NCI-H2029 treated with DMSO at 0.1 percent for 48 hours (cell line): Measurements from ENCODE around the gene DCDC1.
"Not testable (repeated sequence)": the region's sequence is repeated elsewhere in the genome, so short reads cannot be mapped to it uniquely, and the experiment has no call there.

ENCODE experiments used
- DNase-seq: peaks from one replicate; lab custom pipeline; 2025; lab: John Stamatoyannopoulos, UW

The DCDC1 gene

DNA sequence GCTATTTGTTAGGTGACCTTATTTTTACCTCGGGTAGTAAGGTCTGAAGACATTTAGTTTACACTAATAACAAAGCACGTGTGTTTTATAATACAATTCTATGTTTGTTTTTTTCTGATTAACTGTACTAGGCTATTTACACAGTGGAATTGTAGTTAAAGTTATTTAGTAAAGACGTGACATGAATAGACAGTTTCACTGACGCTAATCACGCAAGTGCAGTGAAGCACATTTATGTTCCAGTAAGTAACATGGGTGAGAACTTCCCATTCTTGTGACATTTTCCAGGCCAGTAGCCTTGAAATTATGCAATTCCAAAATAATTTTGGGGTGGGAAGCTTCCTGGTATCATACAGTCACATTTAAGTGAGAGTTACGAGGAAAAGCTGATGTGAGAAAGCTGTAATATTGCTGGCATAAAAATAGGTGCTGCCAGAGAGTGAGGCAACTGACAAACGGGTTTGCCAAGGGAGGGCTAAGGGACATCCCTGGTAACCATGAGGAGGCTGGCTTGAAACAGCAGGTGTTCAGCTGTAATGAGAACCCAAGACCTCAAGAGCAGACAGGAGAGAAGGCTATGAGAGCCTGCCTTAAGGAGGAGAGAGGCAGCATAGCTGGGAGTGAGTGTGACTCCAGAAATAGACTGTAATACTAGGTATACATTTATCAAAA is 378.8 kb downstream of the DCDC1 start:
- no peak for DNase-seq

DNA sequence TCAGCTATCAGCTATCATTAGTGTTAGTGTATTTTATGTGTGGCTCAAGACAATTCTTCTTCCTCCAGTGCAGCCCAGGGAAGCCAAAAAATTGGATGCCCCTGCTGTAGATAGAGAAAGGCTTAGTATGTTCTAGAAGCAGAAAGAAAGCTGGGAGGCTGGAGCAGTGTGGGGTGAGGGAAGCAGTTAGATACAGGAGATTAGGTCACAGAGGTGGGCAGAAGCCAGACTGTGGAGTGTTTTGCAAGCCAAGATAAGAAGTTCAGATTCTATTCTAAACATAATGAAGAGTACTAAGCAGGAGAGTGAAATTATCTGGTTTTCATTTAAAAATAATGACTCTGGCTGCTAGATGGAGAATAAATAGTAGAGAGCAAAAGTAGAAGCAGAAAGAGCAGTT is 381.7 kb downstream of the DCDC1 start:
- no peak for DNase-seq

- no peak for DNase-seq
Observed at GRCh38 chr11:30985536-30985935, 384.0 kb downstream of the DCDC1 start.

GRCh38 chr11:30984827-30985226 is 384.7 kb downstream of the DCDC1 start:
- no peak for DNase-seq

- no peak for DNase-seq
Observed at GRCh38 chr11:30984442-30984816, 385.1 kb downstream of the DCDC1 start.

DNA sequence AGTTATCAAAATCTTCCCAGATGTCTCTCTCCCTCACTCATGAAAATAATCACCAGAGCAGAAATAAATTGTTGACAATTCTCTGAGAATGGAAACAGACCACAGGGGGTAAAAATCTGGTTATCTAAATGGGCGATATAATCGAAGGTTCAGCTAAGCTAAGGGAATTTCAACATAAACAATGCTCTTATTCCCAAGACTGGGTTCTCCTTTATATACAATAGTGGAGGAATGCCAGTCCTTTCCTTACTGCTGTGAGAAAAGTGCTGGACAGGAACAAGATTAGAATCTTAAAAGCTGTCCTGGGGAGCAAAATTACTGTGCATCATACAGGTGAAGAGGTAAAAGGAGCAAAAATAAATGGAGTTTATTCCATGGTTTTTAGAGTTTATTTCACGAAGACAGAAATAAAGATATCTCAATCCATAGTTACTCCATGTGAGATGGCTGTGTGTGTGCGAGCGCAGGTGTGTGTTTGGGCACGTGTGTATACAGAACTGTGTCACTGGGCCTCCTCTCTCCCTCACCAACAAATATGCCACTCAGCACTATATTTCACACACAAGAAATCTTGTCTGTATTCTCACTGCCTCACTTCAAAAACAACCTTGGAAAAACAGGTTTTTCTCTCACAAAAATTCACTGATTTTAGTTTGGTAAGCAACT is 385.6 kb downstream of the DCDC1 start:
- no peak for DNase-seq

- DNase-seq, result no peak
Observed at GRCh38 chr11:30983143-30983542, 386.4 kb downstream of the DCDC1 start.

DNA sequence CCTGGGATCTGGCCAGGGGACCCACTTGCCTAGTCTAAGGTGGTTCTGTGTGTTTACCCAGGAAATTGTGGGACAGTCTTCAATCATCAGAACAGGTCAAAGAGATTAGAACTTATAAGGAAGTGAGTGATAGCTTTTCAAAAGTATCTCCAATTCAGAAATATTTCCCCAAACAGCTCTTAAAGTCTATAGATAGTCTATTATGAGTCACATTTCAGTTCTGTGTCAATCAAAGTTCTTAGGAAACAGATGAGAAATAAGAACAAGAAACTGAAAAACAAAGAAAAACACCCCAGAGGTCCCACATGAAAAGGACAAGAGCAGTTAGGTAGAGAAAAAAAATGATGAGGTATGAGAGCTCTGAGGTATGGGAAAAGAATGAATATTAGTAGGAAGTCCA is 402.0 kb downstream of the DCDC1 start:
- DNase-seq, result no peak

- DNase-seq, result no peak
Observed at GRCh38 chr11:30960387-30960992, 409.0 kb downstream of the DCDC1 start.

DNA sequence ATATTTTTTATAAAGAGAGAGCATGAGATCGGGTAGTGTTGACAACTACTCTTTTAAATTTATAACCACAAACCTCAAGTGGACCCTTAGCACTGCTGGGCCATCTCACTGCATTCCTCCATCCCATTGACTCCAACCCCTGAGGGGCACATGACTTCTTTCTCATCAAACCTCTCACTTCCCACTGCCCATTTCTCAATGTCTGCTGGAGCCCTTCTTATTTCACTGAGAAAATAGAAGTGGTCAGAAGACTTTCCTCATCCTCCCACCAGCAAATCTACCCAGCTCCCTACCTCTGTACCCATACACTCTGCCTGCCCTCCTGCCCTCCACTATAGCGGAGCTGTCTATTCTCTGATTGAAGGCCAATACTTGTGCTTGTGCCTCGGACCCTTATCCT is 412.8 kb downstream of the DCDC1 start:
- DNase-seq, result no peak

- no peak for DNase-seq
Observed at GRCh38 chr11:30949838-30950237, 419.7 kb downstream of the DCDC1 start.

- DNase-seq, result not testable (repeated sequence)
Observed at GRCh38 chr11:30947715-30948114, 421.8 kb downstream of the DCDC1 start.

DNA sequence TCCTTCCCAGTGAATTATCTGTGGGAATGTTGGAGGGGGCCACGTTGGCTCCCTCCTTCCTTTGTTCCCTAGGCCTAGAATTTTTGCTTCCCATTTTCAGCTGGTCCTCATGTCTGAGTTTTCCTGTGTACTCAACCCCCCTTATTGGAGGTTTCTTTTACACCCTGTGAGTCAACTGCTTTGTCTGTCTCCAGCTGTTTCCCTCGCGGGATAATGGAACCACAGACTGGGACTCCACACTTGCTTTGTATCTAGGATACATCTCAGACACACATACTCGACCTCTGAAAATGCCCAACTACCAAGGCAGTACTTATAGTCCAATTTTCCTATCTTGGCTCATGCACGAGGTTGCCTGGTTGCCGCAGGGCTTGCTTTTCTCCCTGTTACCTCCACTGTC is 430.7 kb downstream of the DCDC1 start:
- no peak for DNase-seq

DNA sequence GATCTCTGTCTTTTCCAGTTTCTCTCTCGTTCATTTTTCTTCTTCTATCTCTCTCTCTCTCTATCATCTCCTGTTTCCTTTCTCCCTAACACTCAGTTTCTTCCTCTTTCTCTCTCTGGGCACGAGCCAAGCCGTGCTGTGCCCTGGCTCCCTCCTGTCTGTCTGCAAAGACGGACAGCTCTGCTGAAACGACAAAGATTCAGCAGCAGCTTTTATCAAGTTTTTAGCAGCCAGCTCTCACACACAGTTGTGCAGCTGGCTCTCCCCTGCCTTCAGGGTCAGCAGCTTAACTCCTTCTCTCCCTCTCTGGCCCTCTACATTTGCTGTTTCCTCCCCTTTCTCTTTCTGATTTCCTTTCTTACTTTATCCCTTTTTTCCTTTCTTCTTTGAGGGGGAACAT is 431.4 kb downstream of the DCDC1 start:
- no peak for DNase-seq

GRCh38 chr11:30936491-30936890 is 433.0 kb downstream of the DCDC1 start:
- DNase-seq, result no peak

DNA sequence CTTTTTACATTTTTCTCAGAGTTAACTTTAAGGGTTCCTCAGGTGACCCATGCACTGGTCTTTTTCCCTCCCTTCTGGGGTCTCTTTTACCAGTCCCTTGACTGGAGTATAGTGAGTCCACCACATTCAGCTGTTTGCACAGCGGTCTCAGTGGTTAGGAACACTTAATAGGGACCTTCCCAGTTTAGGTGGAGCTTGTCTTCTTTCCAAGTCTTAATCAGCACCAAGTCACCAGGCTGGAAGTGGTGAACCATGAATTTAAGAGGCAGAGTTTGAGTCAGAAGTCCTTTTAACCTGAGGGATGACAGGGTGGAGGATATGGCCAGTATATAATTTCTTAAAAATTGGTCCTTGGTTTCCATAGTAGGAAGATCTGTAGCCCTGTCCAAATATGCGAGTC is 433.7 kb downstream of the DCDC1 start:
- DNase-seq, result no peak

- no peak for DNase-seq
Observed at GRCh38 chr11:30926130-30926529, 443.4 kb downstream of the DCDC1 start.

GRCh38 chr11:30921811-30922210 is 447.7 kb downstream of the DCDC1 start:
- DNase-seq, result no peak

DNA sequence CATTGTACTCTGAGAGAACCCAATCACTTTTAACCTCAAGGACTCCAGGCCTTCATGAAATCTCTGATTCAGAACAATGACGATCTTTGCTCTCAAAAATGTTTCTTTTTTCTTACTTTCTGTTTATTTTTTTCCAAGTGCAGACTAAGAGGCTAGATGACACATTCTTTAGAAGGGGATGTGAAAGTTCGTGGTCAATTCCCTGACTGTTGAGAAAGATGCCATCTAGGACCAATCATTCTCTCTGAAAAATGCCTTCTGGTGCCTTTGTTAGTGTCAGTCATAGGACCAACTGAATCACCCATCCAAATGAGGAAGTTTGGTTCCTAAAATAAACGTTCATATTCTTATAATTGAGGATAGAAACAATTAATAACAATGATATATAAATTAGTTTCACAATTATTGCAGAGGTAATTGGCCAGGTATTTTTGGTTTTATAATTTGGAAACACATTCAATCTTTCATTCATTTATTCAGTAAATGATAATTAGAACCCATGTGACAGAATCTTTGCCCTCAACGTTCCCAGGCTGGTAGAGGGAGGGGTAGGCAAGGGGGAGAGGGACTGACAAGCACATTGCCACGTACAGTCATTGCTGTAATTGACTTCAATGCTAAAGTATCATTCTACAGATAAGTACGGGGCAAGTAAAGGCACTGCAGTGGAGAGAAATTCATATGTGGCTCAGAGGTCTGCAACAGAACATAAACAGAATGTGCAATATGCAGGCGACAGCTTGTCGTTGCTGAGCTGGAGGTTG is 450.0 kb downstream of the DCDC1 start:
- no peak for DNase-seq

DNA sequence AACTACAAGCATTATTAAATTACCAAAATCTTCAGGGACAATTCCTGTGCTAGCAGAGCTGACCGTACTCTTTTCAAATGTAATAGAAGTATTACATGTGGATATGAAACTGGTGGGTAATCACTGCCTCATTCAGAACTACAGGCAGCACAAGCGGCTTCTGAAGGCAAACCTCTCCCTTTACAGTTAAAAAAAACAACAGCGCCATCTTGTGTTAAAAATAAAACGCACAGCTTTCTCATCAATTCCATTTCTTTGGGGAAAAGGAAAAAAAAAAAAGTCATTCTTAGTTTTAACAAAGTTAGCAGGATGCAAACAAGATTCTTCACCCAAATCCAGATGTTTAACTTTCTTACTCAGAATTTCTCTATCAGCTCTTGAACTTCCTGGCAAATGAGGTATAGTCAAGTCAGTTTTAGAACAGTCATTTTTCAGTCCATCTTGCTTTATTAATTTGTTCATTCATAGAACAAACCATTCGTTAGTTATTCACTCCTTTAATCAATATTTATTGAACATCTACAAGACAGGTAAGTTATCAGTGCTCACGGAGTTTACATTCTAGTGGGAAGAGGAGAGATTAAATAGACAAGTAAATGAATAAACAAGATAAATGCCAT is 451.6 kb downstream of the DCDC1 start:
- DNase-seq, result peak; percentile 7

- no peak for DNase-seq
Observed at GRCh38 chr11:30917266-30917665, 452.3 kb downstream of the DCDC1 start.

DNA sequence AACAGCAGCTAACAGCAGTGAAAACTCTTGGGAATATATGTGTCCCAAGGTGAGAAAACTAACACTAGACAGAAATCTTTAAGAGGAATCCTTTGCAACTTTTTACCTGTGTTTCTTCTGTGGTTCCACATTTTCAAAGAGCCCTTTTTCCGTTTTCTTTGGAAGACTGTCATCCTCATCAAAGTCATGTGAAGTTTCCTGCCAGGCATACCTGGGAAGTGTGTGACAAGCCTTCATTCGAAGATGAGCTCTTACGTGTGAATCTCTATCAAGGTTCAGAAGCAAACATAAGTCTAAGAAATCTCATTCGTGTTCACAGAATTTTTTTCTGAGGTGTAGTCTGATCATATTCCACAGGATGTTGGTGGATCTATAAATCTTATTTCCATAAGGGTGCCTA is 452.8 kb downstream of the DCDC1 start:
- DNase-seq, result no peak
